Measurements from ENCODE around the gene TSKU. TPM values are rescaled to one million over a fixed set of nuclear protein-coding genes. Genes with fewer than 3 reads are reported as not detected.

TSKU gene
- total RNA-seq, 2 donors from 2014 or later, result 18.7 to 46.6 TPM

DNA sequence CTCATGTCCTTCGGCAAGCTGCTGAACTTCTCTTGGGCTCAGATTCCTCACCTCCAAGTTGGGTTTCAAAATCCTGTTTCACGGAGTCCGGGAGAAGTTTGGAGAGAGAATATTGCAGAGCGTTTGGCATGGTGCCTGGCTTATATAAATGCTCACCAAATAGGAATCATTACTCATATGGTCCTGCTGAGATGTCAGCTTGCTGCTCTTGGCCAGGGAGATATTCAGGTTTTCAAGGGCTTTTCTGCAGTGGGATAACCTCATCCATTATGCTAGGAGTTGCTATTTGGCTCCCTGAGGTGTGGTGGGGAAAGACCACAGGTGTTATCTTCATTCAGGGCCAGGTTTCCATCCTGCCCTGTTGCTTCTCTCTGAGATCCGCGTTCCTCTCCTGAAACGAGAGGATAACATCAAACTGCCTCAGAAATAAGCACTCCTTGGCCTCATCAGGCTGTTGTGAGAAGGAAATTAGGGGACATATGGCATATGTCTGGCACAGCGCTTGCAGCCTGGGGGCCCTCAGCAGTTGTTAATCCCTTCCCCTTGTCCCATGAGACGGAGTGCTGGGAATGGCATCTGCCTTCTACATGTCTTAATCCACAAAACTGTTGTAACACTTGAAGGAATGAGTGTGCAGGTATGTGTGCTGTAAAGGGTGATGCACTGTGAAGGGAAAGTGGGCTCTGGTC lies 47.6 kb downstream of the TSKU start:
- no peak overlapping the region for H3K27ac ChIP-seq
- H3K4me1 ChIP-seq, result peaks cover 0 to under 1% of the 10 kb centered on the region in 2 donors
- no peak for DNase-seq (ENCODE audit: low spot score)
- TF ChIP-seq, protein P1, sequence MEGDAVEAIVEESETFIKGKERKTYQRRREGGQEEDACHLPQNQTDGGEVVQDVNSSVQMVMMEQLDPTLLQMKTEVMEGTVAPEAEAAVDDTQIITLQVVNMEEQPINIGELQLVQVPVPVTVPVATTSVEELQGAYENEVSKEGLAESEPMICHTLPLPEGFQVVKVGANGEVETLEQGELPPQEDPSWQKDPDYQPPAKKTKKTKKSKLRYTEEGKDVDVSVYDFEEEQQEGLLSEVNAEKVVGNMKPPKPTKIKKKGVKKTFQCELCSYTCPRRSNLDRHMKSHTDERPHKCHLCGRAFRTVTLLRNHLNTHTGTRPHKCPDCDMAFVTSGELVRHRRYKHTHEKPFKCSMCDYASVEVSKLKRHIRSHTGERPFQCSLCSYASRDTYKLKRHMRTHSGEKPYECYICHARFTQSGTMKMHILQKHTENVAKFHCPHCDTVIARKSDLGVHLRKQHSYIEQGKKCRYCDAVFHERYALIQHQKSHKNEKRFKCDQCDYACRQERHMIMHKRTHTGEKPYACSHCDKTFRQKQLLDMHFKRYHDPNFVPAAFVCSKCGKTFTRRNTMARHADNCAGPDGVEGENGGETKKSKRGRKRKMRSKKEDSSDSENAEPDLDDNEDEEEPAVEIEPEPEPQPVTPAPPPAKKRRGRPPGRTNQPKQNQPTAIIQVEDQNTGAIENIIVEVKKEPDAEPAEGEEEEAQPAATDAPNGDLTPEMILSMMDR (IDR thresholded peaks at IDR 0.05), result no peak
- no peaks in the 10 kb centered on the region for H3K36me3 ChIP-seq
- no peak overlapping the region for H3K4me3 ChIP-seq
- no peaks in the 10 kb centered on the region for H3K9me3 ChIP-seq
- H3K27me3 ChIP-seq, result no peaks in the 10 kb centered on the region

DNA sequence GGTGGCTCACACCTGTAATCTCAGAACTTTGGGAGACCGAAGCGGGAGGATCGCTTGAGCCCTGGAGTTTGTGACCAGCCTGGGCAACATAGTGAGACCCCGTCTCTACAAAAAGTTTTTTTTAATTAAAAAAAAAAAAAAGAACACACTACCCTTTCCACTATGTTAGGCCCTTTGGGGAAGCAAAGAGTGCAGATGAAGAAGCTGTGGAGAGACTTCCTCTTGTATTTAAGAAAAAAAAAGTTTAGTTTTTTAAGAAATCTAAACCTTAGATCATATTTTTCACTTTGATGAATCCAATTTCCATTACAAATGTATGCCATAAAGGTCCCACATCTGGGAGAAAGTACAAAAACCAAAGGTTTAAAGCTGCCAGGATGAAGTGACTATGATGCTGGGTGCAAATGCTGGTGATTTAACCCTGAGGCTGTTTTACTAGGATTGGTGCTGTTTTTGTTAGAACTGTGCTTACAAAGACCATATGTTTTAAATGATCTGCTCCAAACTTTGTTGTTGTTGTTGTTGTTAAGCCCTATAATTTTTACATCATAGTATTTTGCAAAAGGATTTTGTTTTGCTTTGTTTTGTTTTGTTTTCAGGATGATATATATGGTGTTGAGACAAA lies 48.6 kb downstream of the TSKU start:
- no peaks in the 10 kb centered on the region for H3K36me3 ChIP-seq
- TF ChIP-seq, protein P1 (IDR thresholded peaks at IDR 0.05), result no peak
- no peaks in the 10 kb centered on the region for H3K27me3 ChIP-seq
- no peak for DNase-seq (ENCODE audit: low spot score)
- H3K9me3 ChIP-seq, result no peaks in the 10 kb centered on the region
- no peak overlapping the region for H3K4me3 ChIP-seq
- H3K27ac ChIP-seq, result no peak overlapping the region
- peaks cover 0 to 11% of the 10 kb centered on the region in 2 donors for H3K4me1 ChIP-seq

DNA sequence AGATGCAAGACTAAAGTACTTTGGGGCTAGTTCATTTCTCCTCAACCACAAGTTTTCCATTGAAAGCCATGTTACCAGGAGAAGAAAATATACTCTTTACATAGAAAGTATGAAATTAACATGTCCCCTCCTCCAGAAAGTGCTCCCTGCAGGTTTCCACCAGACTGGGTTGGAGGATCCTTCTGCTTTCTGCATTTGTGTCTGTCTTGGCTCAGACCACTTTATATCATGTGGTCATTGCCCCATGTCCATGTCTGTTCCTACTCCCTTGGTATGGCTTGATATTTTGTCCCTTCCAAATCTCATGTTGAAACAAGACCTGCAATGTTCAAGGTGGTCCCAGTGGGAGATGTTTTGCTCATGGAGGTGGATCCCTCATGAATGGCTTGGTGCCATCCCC lies 49.2 kb downstream of the TSKU start:
- no peaks in the 10 kb centered on the region for H3K36me3 ChIP-seq
- H3K27me3 ChIP-seq, result no peaks in the 10 kb centered on the region
- TF ChIP-seq, protein P1 (IDR thresholded peaks at IDR 0.05), result no peak
- H3K4me3 ChIP-seq, result no peak overlapping the region
- H3K9me3 ChIP-seq, result no peaks in the 10 kb centered on the region
- H3K4me1 ChIP-seq, result peaks cover 0 to 12% of the 10 kb centered on the region in 2 donors
- no peak for DNase-seq (ENCODE audit: low spot score)
- H3K27ac ChIP-seq, result no peak overlapping the region

DNA sequence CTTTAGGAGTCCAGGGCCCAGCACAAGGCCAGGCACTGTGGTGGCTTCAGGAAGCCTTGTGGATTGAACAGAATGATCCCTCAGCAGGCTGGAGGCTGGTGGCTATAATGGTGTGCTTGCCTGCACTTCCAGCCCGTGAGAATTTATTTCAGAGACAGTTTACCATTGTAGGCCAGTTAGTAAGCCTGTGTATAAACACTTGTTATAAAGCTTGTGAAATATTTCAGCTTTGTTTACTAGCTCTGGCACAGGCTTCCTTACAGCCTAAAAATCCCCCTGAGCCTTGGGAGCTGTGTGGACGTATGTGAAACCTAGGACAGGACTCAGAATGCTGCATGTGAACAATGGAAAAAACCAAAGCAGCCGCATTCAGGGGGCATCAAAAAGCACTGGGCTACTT lies 51.0 kb downstream of the TSKU start:
- H3K4me1 ChIP-seq, result peaks cover 0 to 22% of the 10 kb centered on the region in 2 donors
- TF ChIP-seq, protein P1 (IDR thresholded peaks at IDR 0.05), result no peak

DNA sequence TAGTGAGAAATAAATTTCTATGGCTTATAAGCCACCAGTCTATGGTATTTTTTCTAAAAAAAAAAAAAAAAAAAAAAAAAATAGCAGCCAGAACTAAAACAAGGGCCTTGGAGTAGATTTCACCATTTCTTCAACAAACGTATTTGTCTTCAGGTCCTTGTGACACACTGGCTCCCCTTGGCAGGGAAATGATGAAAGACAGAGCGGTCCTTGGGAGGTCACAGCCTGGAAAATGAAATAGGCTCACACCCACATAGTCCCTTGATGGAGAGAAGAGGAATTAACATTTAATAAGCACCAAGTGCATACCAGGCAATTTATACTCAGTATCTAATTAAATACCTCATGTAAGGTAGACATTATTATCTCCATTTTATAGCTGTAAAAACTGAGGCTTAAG lies 51.9 kb downstream of the TSKU start:
- TF ChIP-seq, protein P1 (IDR thresholded peaks at IDR 0.05), result no peak
- Histone ChIP-seq H3K27me3 (no peaks in the 10 kb centered on the region), H3K36me3 (no peaks in the 10 kb centered on the region)

More for the DNA sequence above, 51.0 kb downstream of the TSKU start:
- Histone ChIP-seq H3K27ac (no peak overlapping the region), H3K36me3 (no peaks in the 10 kb centered on the region), H3K27me3 (no peaks in the 10 kb centered on the region), H3K9me3 (no peaks in the 10 kb centered on the region), H3K4me3 (no peak overlapping the region)
- no peak for DNase-seq (ENCODE audit: low spot score)

More for the DNA sequence above, 51.9 kb downstream of the TSKU start:
- Histone ChIP-seq H3K4me1 (peaks cover 0 to 22% of the 10 kb centered on the region in 2 donors), H3K4me3 (no peak overlapping the region), H3K27ac (no peak overlapping the region), H3K9me3 (no peaks in the 10 kb centered on the region)
- no peak for DNase-seq (ENCODE audit: low spot score)

Data from right atrium auricular region (tissue), 2 donors.